ENCODE measurements around the gene SSTR1.

- TF ChIP-seq POLR2A (IDR thresholded peaks at IDR 0.05) (no peak), CTCF (IDR thresholded peaks at IDR 0.05) (no peak)
Measured at GRCh38 chr14:38184132-38184531, 23.6 kb upstream of the SSTR1 start.

Data from uterus (tissue), 2 donors.